Panc1 (cell line): ENCODE data around the gene RASIP1. TPM values are rescaled to one million over a fixed set of nuclear protein-coding genes. Genes with fewer than 3 reads are reported as not detected.
"Not testable (repeated sequence)": the region's sequence is repeated elsewhere in the genome, so short reads cannot be mapped to it uniquely, and the experiment has no call there.

Experiments used
- ATAC-seq: fragments of 200-7000 bp; cut with Tn5 transposase; 2 replicates; pipeline ENCODE4 v1.9.1; 2020; ENCODE audit warnings: mild to moderate bottlenecking, moderate library complexity
- BruUV-seq: library from RNA; stranded (reverse); fragments of 400-500 nt; replicated peaks from 2 replicates; lab custom pipeline; 2021; lab: Mats Ljungman, UMichigan
- CTCF ChIA-PET: fragments of 300-600 bp; sonication (Branson Sonifier 250); formaldehyde crosslinking; loops from one replicate; lab custom pipeline; 2022; ENCODE audit warnings: antibody characterized with exemption; lab: Charles Lee
- POLR2A ChIA-PET: fragments of 300-600 bp; sonication (Branson Sonifier 250); formaldehyde crosslinking; loops from one replicate; lab custom pipeline; 2022; ENCODE audit warnings: antibody characterized with exemption; lab: Charles Lee
- DNase-seq: peaks from one replicate; pipeline ENCODE4 v3.0.0-alpha.2; 2010; ENCODE audit warnings: low read depth, low spot score
- H3K27ac ChIP-seq: 2 replicates; pipeline ENCODE4 v1.5.1; 2011; ENCODE audit warnings: mild to moderate bottlenecking, low read length, inconsistent platforms
- H3K27me3 ChIP-seq: fragments of 200-500 bp; sonication (Bioruptor generic); 2 replicates; pipeline ENCODE4 v1.6.0; 2014; ENCODE audit warnings: low read length, inconsistent platforms; ENCODE audit not compliant: control insufficient read depth, insufficient read depth
- H3K36me3 ChIP-seq: fragments of 200-500 bp; sonication (Bioruptor generic); 2 replicates; pipeline ENCODE4 v1.5.1; 2014; ENCODE audit warnings: inconsistent platforms, mild to moderate bottlenecking, low read length, moderate library complexity; ENCODE audit not compliant: control insufficient read depth, insufficient read depth
- H3K4me1 ChIP-seq: 2 replicates; pipeline ENCODE4 v1.5.1; 2011; ENCODE audit warnings: inconsistent platforms, mild to moderate bottlenecking, low read length, moderate library complexity; ENCODE audit not compliant: control insufficient read depth, insufficient read depth
- H3K4me3 ChIP-seq, 2 experiments: 2 replicates each; pipeline ENCODE4 v1.5.1; 2011 to 2012; ENCODE audit warnings: low read depth in 2 of 2, low read length in 2 of 2, mild to moderate bottlenecking in 2 of 2, inconsistent platforms in 1 of 2, moderate library complexity in 1 of 2
- H3K9me3 ChIP-seq: fragments of 200-500 bp; sonication (Bioruptor generic); 2 replicates; pipeline ENCODE4 v1.5.1; 2014; ENCODE audit warnings: low read depth, mild to moderate bottlenecking, inconsistent platforms, low read length, moderate library complexity; ENCODE audit not compliant: control insufficient read depth, insufficient read depth
- REST ChIP-seq, 2 experiments: IDR thresholded peaks; 2 replicates each; pipeline ENCODE4 v1.6.1; 2011 to 2012; ENCODE audit warnings: low read depth in 2 of 2, control low read depth in 1 of 2, low read length in 1 of 2, mild to moderate bottlenecking in 1 of 2, moderate library complexity in 1 of 2; ENCODE audit not compliant: insufficient read depth in 1 of 2
- TCF7L2 ChIP-seq: IDR thresholded peaks from 2 replicates; pipeline ENCODE4 v1.6.1; 2011; ENCODE audit warnings: mild to moderate bottlenecking, low read depth, low read length, inconsistent platforms
- in situ Hi-C: cut with HindIII; loops from 2 replicates; pipeline ENCODE4 v1.10.0; 2016; ENCODE audit warnings: low sequenced_read_pairs, low pct_unique_long_range_greater_than_20kb
- intact Hi-C: fragments of 100-400 bp; cut with micrococcal nuclease; formaldehyde crosslinking; loops from one replicate; pipeline ENCODE4 v1.10.0; 2022; ENCODE audit not compliant: unreplicated experiment
- total RNA-seq: library from RNA; stranded (reverse); gene quantifications from one replicate; pipeline ENCODE4 v1.2.1, GENCODE V29; 2021; ENCODE audit not compliant: unreplicated experiment
- TF ChIP-seq, protein P1 (sequence below): fragments of 450-650 bp; IDR thresholded peaks from 2 replicates; pipeline ENCODE4 v1.5.1; 2017; ENCODE audit warnings: mild to moderate bottlenecking

The RASIP1 gene
- total RNA-seq, 1 experiment from 2014 or later: 0.41 TPM

- no peak overlapping the region for H3K27ac ChIP-seq
- DNase-seq (no peak), ATAC-seq (no peak)
- H3K9me3 ChIP-seq: no peaks in the 10 kb centered on the region
- intact Hi-C loops: no loop called here
- no peaks in the 10 kb centered on the region for H3K27me3 ChIP-seq
- TF ChIP-seq REST (IDR thresholded peaks at IDR 0.05; ENCODE audit: insufficient read depth in 1 of 2, low read depth in 2 of 2, low read length in 1 of 2) (no peak), TCF7L2 (no peak)
- TF ChIP-seq, protein P1, sequence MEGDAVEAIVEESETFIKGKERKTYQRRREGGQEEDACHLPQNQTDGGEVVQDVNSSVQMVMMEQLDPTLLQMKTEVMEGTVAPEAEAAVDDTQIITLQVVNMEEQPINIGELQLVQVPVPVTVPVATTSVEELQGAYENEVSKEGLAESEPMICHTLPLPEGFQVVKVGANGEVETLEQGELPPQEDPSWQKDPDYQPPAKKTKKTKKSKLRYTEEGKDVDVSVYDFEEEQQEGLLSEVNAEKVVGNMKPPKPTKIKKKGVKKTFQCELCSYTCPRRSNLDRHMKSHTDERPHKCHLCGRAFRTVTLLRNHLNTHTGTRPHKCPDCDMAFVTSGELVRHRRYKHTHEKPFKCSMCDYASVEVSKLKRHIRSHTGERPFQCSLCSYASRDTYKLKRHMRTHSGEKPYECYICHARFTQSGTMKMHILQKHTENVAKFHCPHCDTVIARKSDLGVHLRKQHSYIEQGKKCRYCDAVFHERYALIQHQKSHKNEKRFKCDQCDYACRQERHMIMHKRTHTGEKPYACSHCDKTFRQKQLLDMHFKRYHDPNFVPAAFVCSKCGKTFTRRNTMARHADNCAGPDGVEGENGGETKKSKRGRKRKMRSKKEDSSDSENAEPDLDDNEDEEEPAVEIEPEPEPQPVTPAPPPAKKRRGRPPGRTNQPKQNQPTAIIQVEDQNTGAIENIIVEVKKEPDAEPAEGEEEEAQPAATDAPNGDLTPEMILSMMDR: no peak
- no peak overlapping the region for H3K4me3 ChIP-seq
- no peaks in the 10 kb centered on the region for H3K4me1 ChIP-seq
- no TSS peak for BruUV-seq
- H3K36me3 ChIP-seq: no peaks in the 10 kb centered on the region
- ChIA-PET POLR2A (no interaction called here), CTCF (no interaction called here)
- in situ Hi-C loops: no loop called here
Observed at GRCh38 chr19:48768994-48769713, 28.7 kb upstream of the RASIP1 start.

- intact Hi-C loops, POLR2A ChIA-PET, BruUV-seq, H3K36me3 ChIP-seq, H3K27ac ChIP-seq, H3K27me3 ChIP-seq, H3K9me3 ChIP-seq, CTCF ChIA-PET, DNase-seq, in situ Hi-C loops, ATAC-seq, H3K4me3 ChIP-seq, H3K4me1 ChIP-seq: not testable (repeated sequence)
Observed at GRCh38 chr19:48768171-48768753, 27.9 kb upstream of the RASIP1 start.

DNA sequence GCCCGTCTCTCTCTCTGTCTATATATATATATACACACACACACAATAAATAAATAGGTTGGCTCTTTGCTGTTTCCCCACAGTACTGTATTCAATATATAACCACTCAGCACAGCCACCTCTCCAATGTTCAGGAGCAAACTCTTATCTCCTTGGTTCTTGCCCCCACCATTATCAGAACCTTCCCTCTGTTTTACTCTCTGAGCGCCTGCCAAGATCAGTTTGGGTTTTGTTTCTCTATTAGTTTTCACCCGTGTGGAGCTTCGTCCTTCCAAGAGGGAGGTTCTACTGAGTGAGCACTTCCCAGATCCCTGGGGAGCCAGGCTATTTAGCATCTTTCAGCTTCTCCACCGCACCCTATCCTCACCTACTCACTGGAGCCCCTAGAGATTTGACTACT lies 25.4 kb upstream of the RASIP1 start:
- CTCF ChIA-PET, ATAC-seq, intact Hi-C loops, POLR2A ChIA-PET, in situ Hi-C loops, H3K36me3 ChIP-seq, H3K27me3 ChIP-seq, H3K4me3 ChIP-seq, H3K4me1 ChIP-seq, DNase-seq, H3K27ac ChIP-seq, H3K9me3 ChIP-seq, BruUV-seq: not testable (repeated sequence)
